ENCODE measurements around the gene NEK11. TPM values are rescaled to one million over a fixed set of nuclear protein-coding genes. Genes with fewer than 3 reads are reported as not detected.

Gene NEK11
- total RNA-seq, 1 donor from 2014 or later: 10.2 TPM

DNA sequence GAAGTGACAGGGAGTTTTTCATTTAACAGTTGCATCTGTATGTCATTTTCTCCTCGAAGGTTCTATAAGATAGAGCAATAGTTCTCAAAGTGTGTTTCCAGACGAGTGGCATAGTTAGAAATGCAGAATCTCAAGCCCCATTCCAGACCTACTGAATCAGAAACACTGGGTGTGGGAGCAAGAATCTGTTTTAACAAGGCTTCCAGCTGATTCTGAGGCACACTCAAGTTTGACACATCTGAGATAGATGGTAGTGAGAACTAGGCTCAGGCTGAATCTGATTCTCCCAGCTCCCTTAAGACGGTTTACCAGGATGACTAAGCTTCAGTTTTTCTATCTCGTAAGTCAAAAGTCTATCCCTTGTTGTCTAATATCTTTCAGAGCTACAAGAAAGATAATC, 195.1 kb downstream of the NEK11 start:
- intact Hi-C loops (cut with DNase I): no loop called here
- no peak for ATAC-seq
- H3K4me3 ChIP-seq: no peak overlapping the region
- no peaks in the 10 kb centered on the region for H3K27me3 ChIP-seq (ENCODE audit: low read depth)
- H3K27ac ChIP-seq: no peak overlapping the region
- no peaks in the 10 kb centered on the region for H3K36me3 ChIP-seq
- no peak for DNase-seq
- H3K4me1 ChIP-seq: no peaks in the 10 kb centered on the region
- H3K9me3 ChIP-seq: no peaks in the 10 kb centered on the region
- TF ChIP-seq CTCF (IDR thresholded peaks at IDR 0.05): no peak

- intact Hi-C loops (cut with DNase I): no loop called here
- no peak for TF ChIP-seq CTCF (IDR thresholded peaks at IDR 0.05)
- Histone ChIP-seq H3K4me3 (no peak overlapping the region), H3K27me3 (ENCODE audit: low read depth) (no peaks in the 10 kb centered on the region), H3K9me3 (no peaks in the 10 kb centered on the region), H3K27ac (no peak overlapping the region), H3K4me1 (no peaks in the 10 kb centered on the region), H3K36me3 (no peaks in the 10 kb centered on the region)
- DNase-seq: no peak
- ATAC-seq: no peak
Measured at GRCh38 chr3:131222599-131222998, 195.9 kb downstream of the NEK11 start.

- H3K4me3 ChIP-seq: no peak overlapping the region
- no peaks in the 10 kb centered on the region for H3K9me3 ChIP-seq
- DNase-seq: no peak
- no peaks in the 10 kb centered on the region for H3K27me3 ChIP-seq (ENCODE audit: low read depth)
- H3K27ac ChIP-seq: no peak overlapping the region
- no peak for TF ChIP-seq CTCF (IDR thresholded peaks at IDR 0.05)
- intact Hi-C loops (cut with DNase I): no loop called here
- no peaks in the 10 kb centered on the region for H3K36me3 ChIP-seq
- no peaks in the 10 kb centered on the region for H3K4me1 ChIP-seq
- no peak for ATAC-seq
Measured at GRCh38 chr3:131223373-131224289, 197.0 kb downstream of the NEK11 start.

GRCh38 chr3:131224886-131225550, 198.3 kb downstream of the NEK11 start:
- H3K4me3 ChIP-seq: no peak overlapping the region
- no peak for ATAC-seq
- no peak for DNase-seq
- no peaks in the 10 kb centered on the region for H3K27me3 ChIP-seq (ENCODE audit: low read depth)
- intact Hi-C loops (cut with DNase I): no loop called here
- no peaks in the 10 kb centered on the region for H3K4me1 ChIP-seq
- H3K36me3 ChIP-seq: no peaks in the 10 kb centered on the region
- TF ChIP-seq CTCF (IDR thresholded peaks at IDR 0.05): no peak
- no peaks in the 10 kb centered on the region for H3K9me3 ChIP-seq
- H3K27ac ChIP-seq: no peak overlapping the region

DNA sequence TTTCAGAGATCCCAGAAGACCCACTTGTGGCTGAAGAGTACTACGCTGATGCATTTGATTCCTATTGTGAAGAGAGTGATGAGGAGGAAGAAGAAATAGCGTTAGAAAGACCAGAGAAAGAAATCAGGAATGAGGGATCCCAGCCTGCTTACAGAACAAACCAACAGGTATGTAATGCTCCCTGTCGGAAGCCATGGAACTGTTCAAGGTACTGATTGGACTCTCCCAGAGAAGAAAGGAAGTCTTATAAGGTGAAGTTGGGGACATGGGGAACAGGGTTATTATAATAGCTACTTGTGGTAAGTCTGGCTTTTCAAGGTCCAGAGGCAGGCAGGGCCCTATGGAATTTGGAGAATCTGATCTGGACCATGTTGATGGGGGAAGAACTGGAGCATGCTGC, 201.8 kb downstream of the NEK11 start:
- intact Hi-C loops (cut with DNase I): no loop called here
- Histone ChIP-seq H3K9me3 (no peaks in the 10 kb centered on the region), H3K27ac (no peak overlapping the region), H3K4me1 (no peaks in the 10 kb centered on the region), H3K27me3 (ENCODE audit: low read depth) (no peaks in the 10 kb centered on the region), H3K4me3 (no peak overlapping the region), H3K36me3 (no peaks in the 10 kb centered on the region)
- DNase-seq: no peak
- TF ChIP-seq CTCF (IDR thresholded peaks at IDR 0.05): no peak
- no peak for ATAC-seq
